NCI-H2171 (cell line): Measurements from ENCODE around the gene LRRK1.
"Not testable (repeated sequence)": the region's sequence is repeated elsewhere in the genome, so short reads cannot be mapped to it uniquely, and the experiment has no call there.

ENCODE experiments used
- DNase-seq: peaks from one replicate; lab custom pipeline; 2025; lab: John Stamatoyannopoulos, UW

LRRK1 gene

GRCh38 chr15:101071651-101072050 is 152.5 kb downstream of the LRRK1 start:
- DNase-seq = no peak

DNA sequence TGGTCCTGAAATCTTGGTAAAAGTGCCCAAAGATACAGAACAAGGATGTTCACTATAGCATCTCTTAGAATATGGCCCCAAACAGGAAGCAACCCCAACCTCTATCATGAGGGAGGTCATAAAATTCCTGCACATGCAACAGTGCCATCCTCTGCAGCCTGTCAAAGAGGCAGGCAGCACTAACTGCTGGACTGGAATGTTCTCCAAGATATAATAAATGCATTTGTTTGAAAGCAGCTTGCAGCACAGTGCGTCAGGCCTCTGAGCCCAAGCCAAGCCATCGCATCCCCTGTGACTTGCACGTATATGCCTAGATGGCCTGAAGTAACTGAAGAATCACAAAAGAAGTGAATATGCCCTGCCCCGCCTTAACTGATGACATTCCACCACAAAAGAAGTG is 153.1 kb downstream of the LRRK1 start:
- DNase-seq = not testable (repeated sequence)

- not testable (repeated sequence) for DNase-seq
Measured at GRCh38 chr15:101077806-101078668, 158.9 kb downstream of the LRRK1 start.

- DNase-seq = no peak
Measured at GRCh38 chr15:101078669-101079323, 159.6 kb downstream of the LRRK1 start.

DNA sequence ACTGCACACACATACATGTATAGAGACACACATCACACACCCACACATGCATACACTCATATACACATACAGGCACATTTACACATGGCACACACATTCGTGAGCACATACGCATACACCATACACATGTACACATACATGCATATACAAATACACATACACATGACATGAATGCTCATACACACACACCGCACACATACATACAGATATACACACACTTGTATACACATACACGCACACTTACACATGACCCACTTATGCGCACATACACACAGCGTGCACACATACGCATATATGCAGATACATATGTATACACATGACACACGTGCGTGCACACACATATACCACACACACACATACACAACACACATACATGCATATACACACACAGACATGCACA is 162.7 kb downstream of the LRRK1 start:
- no peak for DNase-seq

- DNase-seq = no peak
Measured at GRCh38 chr15:101083336-101084045, 164.3 kb downstream of the LRRK1 start.

- no peak for DNase-seq
Measured at GRCh38 chr15:101084801-101085200, 165.6 kb downstream of the LRRK1 start.

DNA sequence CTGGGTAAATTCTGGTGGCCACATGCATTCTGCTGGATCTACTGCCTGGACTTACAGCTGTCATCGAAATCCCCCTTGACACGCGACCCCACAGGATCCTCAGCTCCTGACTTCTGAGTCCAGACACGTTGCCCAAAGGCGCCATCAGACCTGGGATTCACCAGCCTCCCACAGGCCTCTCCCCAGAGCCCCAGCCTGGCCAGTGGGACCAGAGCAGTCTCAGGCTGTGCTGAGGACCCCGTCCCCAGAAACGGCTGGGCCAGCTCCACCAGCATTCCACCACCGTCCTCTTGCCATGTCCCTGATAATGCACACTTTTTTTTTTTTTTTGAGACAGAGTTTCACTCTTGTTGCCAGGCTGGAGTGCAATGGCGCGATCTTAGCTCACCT is 166.1 kb downstream of the LRRK1 start:
- DNase-seq = no peak

- no peak for DNase-seq
Measured at GRCh38 chr15:101086394-101087171, 167.4 kb downstream of the LRRK1 start.

GRCh38 chr15:101087172-101087769 is 168.1 kb downstream of the LRRK1 start:
- no peak for DNase-seq

GRCh38 chr15:101088271-101088670 is 169.1 kb downstream of the LRRK1 start:
- no peak for DNase-seq

- peak; percentile 17 for DNase-seq
Measured at GRCh38 chr15:101088788-101089578, 169.8 kb downstream of the LRRK1 start.

GRCh38 chr15:101089579-101090427 is 170.6 kb downstream of the LRRK1 start:
- no peak for DNase-seq

DNA sequence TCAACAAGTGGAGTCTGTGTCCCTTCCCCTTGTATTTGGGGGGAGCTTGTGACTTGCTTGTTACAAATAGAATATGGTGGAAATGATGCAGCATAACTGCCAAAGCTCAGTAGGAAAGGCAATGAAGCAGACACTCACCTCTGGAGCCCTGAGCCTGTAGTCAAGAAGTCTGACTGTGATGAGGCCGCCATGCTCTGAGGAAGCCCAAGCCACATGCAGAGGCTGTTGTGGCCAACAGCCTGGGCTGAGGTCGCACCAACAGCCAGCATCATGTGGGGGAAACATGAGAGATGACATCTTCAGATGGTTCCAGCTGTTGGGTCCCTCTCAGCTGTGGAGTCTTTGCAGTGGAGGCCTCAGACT is 171.3 kb downstream of the LRRK1 start:
- DNase-seq = no peak

DNA sequence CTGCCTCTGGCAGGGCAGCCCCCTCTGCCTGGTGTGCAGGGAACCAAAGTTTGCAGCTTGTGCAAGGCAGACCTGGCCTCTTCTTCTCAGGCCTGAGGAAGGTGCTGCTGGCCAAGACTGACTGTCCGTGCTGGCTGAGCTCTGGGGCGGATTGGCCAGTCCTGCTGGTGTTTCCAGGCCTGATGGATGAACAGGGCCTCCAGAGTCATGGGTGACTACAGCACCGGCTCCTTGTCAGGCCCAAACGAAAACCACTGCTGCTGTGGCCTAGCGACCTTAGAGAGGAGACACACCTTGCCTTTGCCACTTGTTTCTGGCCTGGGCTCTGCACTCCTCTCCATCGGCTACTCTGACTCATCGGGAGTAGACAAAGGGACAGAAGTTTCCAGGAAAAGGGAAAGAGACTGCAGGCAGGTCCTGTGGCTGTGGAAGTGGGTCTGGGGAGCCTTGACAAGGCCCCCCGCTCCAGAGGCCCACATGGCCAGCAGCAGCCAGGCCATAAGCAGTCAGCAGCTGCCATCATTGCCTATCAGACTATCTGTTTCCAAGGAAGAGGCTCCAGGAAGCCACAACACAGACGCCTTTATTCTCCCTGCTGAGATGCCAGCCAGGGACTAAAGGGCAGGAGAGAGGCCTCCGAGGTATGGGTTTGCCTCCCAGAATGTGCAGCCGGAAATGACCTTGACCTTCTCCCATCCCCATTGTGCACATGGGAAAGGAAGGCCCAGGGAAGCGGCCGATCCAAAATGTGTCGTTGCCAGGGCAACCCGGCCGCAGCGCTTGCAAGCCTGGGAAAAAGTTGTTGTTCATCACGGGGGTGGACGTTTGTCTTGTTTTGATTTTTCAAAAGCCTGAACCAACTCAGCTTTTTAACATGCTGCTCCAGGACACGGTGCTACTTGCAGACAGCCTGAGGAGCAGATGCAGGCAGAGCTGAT is 172.2 kb downstream of the LRRK1 start:
- no peak for DNase-seq

GRCh38 chr15:101092156-101092866 is 173.2 kb downstream of the LRRK1 start:
- no peak for DNase-seq

- DNase-seq = no peak
Measured at GRCh38 chr15:101092867-101093202, 173.7 kb downstream of the LRRK1 start.

DNA sequence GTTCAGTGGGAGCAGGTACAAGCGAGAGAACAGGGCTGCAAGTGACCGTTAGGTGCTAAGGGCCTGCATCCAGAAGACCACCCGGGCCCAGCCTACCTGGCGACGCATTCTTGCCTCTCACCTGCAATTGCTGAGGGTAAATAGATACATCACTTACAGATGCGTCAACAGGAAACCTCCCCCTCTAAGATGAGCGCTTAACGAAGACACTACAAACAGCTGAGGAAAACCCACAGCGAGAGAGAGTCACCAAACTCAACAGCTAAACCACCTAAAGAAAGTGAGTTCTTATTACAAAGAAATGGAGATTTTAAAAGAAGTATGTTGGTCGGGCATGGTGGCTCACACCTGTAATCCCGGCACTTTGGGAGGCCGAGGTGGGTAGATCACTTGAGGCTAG is 174.8 kb downstream of the LRRK1 start:
- DNase-seq = no peak
